Esophagus muscularis mucosa (tissue), 3 donors: ENCODE results near the gene TACR2.

ENCODE experiments used
- CTCF ChIP-seq, 3 experiments: fragments of 200-600 bp in 2 of 3; fragments of 450-650 bp in 1 of 3; sonication (generic) in 2 of 3; IDR thresholded peaks; one replicate each; pipeline ENCODE4 v1.5.1; 2017 to 2019; ENCODE audit warnings: antibody characterized with exemption in 3 of 3, mild to moderate bottlenecking in 2 of 3, moderate library complexity in 1 of 3
- POLR2A ChIP-seq: fragments of 450-650 bp; IDR thresholded peaks from one replicate; pipeline ENCODE4 v1.6.1; 2017; ENCODE audit warnings: antibody characterized with exemption, moderate library complexity, mild to moderate bottlenecking, low read depth

DNA sequence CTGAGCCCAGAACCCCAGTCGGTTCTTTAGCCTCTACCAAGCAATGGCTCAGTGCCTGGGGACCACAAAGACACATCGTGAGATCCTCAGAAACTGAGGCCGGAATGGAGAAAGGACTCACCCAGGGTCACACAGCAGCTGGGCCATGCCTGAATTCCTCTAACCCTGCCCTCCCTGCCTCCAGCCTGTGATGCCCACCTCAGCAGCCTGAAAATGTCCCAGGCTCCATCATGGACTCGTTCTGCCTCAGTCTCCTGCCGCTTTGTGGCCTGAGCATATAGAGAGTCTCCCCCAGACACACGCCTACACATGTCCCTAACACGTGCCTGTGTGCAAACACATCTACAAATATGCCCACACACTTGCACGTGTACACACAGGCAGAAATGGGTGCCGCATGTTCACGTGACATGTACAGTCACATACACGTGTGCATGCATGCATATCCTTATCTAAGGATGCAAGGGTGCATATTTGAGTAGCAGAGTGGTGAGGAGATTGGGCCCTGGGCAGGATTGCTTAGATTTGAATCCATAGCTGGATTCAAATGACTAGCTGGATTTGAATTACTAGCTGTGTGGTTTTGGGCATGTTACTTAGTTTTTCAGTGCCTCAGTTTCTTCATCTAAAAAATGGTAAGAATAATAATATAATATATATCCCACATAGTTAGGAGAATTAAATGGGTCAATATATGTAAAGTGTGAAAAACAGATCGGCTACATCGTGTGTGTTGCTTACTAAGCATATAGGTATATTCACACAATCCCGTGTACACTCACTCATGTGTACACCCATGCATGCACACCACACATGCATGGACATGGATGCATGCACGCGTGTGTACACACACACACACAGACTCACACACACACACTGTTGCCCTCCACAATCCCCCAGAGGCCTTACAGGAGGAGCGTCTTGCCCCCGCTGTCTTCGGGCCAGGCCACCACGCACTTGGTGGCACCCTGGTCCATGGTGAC, 2.4 kb downstream of the TACR2 start:
- TF ChIP-seq POLR2A: no peak
- no peak for TF ChIP-seq CTCF (IDR thresholded peaks at IDR 0.05)
